Right cardiac atrium (tissue), 5 donors: ENCODE results near the gene MNT. TPM values are rescaled to one million over a fixed set of nuclear protein-coding genes. Genes with fewer than 3 reads are reported as not detected.

Source experiments
- ATAC-seq, 2 donors: fragments of 200-7000 bp; cut with Tn5 transposase; one replicate each; pipeline versions ENCODE4 v1.8.0 to v1.9.1; 2020; ENCODE audit warnings: moderate library complexity in 2 of 2, mild to moderate bottlenecking in 1 of 2
- DNase-seq, 3 donors: peaks; one replicate each; pipeline ENCODE4 v3.0.0-alpha.2; 2020
- H3K27ac ChIP-seq: one replicate; pipeline ENCODE4 v1.5.1; 2013; ENCODE audit warnings: mild to moderate bottlenecking, low read length, control low read depth, moderate library complexity
- H3K27me3 ChIP-seq: one replicate; pipeline ENCODE4 v1.6.1; 2013; ENCODE audit not compliant: control insufficient read depth, insufficient read depth
- H3K4me1 ChIP-seq: one replicate; pipeline ENCODE4 v1.6.1; 2013; ENCODE audit warnings: low read length; ENCODE audit not compliant: control insufficient read depth, insufficient read depth
- H3K4me3 ChIP-seq: one replicate; pipeline ENCODE4 v1.5.1; 2013; ENCODE audit warnings: low read length, control low read depth
- H3K9me3 ChIP-seq: one replicate; pipeline ENCODE4 v1.6.1; 2013; ENCODE audit warnings: low read length; ENCODE audit not compliant: control insufficient read depth
- WGBS: extraction: QIAGEN DNeasy Blood & Tissue Kit; methylation state at CpG from one replicate; pipeline ENCODE4 v1.1.7; 2013; 5-methylcytosine and 5-hydroxymethylcytosine counted together
- intact Hi-C, 4 donors: fragments of 100-400 bp; cut with DNase I; formaldehyde crosslinking; loops; one replicate each; pipeline versions ENCODE4 v1.11.0 to v1.14.0; 2022 to 2023
- polyA plus RNA-seq: library from polyadenylated mRNA; stranded (reverse); fragments of 200-250 nt; gene quantifications from one replicate; pipeline ENCODE4 v1.2.3, GENCODE V29; 2013
- total RNA-seq, 4 donors: library from RNA; stranded (reverse); fragmentation: NEBNext Ultra II Directional; extraction: Animal tissue kit (Norgen Biotek cat#: 25700); gene quantifications; one replicate each; pipeline ENCODE4 v1.2.1, GENCODE V29; 2021
- donor health status: healthy with polysubstance abuse.
- donor health status: DM: no; HTN: yes; CAD: no.
- donor health status: DM: no; HTN: no; CAD: no.
- donor health status: DM: no; HTN: yes; CAD: no; lungs with severe emphysema.
- donor health status: DM: yes; HTN: yes; CAD: no.

MNT gene
- total and polyA plus RNA-seq, 5 donors, result 6.8 to 11.8 (median 10.6) TPM

GRCh38 chr17:2400474-2400866, 390 bp downstream of the MNT start:
- no peak for ATAC-seq
- peak in 2 of 3 donors; percentile 84 to 86 for DNase-seq
- intact Hi-C loops, result no loop called here
- Histone ChIP-seq H3K27ac (peak overlapping the region; percentile 74), H3K4me3 (peak overlapping the region; percentile 77), H3K4me1 (peaks cover 19% of the 10 kb centered on the region), H3K27me3 (no peaks in the 10 kb centered on the region), H3K9me3 (no peaks in the 10 kb centered on the region)
- under 1% methylated on average over 43 of the region's 43 CpGs for WGBS

DNA sequence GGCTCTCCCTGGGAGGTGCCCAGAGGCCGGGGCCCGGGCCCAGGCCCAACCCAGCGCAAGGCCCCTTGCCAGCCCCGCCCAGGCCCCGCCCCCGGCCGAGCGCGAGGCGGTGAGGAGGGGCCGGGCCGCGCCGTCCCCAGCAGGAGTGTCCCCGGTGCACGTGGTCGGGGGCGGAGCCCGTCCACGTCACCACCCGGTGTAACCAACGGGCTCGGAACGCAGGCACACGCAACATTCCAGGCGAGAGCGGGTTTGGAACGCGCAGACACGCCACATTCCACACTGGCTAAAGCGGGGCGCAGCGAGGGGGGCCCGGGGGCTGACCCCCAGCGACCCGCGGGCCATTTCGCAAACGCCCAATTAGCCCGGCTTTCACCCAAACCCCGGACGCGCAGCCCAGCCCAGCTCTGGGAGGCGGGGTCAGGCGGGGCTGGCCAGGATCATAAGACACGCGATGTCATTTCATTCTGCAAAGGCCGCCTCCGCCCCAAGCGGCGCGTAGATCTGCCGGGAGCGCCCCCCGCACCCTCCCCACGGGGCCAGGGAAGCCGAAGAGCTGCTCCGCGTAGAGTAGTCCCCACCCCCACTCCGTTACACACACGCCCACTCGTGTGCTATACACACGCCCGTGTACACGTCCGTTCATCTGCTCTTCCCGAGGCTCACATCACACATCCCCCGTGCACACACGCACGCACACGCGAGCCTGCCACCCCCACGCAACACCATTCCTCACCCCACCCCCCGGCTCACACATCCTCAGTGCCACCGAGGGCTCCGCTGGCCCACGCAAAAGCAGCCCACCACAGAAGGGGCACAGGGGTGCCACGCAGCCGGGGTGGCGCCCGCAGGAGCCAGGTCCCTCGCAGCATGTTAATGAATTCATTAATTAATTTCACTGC, 1.0 kb downstream of the MNT start:
- WGBS, result under 1% methylated on average over 82 of the region's 82 CpGs
- H3K4me3 ChIP-seq, result peak overlapping the region; percentile 77
- DNase-seq (peak; percentile 97 to 99 (median 98)), ATAC-seq (peak; percentile 76 to 77)
- no peaks in the 10 kb centered on the region for H3K9me3 ChIP-seq
- intact Hi-C loops, result no loop called here
- H3K27ac ChIP-seq, result peak overlapping the region; percentile 98
- H3K27me3 ChIP-seq, result no peaks in the 10 kb centered on the region
- H3K4me1 ChIP-seq, result peaks cover 22% of the 10 kb centered on the region

GRCh38 chr17:2398655-2399571, 1.9 kb downstream of the MNT start:
- DNase-seq (peak; percentile 70 to 85 (median 81)), ATAC-seq (peak in 1 of 2 donors; percentile 5)
- Histone ChIP-seq H3K4me3 (peak overlapping the region; percentile 55), H3K9me3 (no peaks in the 10 kb centered on the region), H3K4me1 (peaks cover 24% of the 10 kb centered on the region), H3K27me3 (no peaks in the 10 kb centered on the region), H3K27ac (peak overlapping the region; percentile 98)
- intact Hi-C loops, result no loop called here
- 12% methylated on average over 55 of the region's 55 CpGs for WGBS

DNA sequence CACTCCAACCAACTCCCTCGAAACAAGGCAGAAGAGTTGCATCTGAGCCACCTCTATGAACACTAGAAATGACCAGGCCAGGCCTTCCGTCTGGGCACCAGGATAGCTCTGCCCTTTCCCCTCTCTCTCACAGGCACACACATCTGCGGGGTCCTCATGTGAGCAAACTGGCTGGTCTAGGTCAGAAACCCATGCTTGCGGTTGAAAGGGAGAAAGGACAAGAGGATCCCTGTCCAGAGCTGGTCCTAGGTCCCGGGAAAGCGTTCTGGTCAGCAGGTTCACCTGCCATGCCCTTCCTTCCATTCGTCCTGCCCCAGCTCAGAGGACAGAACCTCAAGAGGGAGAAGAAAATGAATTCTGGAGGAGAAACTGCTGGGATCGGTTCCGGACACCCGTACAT, 2.7 kb downstream of the MNT start:
- Histone ChIP-seq H3K4me3 (no peak overlapping the region), H3K27ac (peak overlapping the region; percentile 65), H3K9me3 (no peaks in the 10 kb centered on the region), H3K4me1 (peaks cover 24% of the 10 kb centered on the region), H3K27me3 (no peaks in the 10 kb centered on the region)
- DNase-seq (peak in 2 of 3 donors; percentile 5 to 15), ATAC-seq (no peak)
- WGBS, result 72% methylated on average over 10 of the region's 10 CpGs
- intact Hi-C loops, result no loop called here

DNA sequence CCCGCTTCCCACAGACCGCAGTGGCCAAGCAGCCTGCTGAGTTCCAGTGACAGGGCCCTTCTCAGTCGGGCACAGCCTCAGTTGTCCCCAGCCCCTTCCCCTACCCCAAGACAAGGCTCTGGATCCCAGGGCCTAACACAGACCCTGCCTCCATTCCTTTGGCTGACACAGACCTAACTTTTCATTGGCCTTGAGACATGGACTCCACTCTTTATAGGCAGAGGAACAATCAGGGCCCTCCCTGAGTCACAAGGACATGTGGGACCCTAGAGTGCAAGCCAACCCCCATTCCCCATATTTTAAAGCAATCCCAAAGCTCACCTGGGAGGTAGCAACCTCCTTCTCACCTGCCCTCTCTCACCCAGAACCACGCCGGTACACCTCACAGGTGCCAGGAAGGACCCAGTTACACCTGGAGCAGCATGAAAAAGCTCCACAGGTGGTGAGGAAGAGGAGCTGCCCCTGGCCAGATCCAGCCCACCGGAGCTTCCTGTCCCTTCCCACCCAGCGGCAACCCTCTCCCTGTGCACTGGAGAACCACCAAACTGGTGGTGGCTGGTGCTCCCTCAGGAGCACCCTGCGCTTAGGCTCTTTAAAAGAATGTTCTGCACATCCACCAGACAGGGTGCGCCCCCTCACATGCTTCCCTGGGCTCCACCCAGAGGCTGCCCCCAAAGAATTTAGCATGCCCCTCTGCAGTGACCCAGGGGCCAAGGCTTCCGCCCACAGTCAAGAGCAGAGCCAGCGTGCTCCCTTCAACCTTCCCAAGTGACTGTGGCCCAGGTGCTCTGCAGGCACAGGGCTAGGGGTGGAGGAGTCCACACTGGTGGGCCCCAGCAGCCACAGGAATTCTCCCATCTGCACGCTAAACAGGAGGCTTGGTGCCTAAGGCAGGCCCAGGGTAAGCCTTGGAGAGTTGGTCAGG, 3.4 kb downstream of the MNT start:
- peak overlapping the region; percentile 3 for H3K4me3 ChIP-seq
- DNase-seq (peak in 2 of 3 donors; percentile 21 to 61), ATAC-seq (no peak)
- peaks cover 23% of the 10 kb centered on the region for H3K4me1 ChIP-seq
- no peaks in the 10 kb centered on the region for H3K9me3 ChIP-seq
- intact Hi-C loops, result no loop called here
- no peaks in the 10 kb centered on the region for H3K27me3 ChIP-seq
- 68% methylated on average over 12 of the region's 12 CpGs for WGBS
- peak overlapping the region; percentile 65 for H3K27ac ChIP-seq

DNA sequence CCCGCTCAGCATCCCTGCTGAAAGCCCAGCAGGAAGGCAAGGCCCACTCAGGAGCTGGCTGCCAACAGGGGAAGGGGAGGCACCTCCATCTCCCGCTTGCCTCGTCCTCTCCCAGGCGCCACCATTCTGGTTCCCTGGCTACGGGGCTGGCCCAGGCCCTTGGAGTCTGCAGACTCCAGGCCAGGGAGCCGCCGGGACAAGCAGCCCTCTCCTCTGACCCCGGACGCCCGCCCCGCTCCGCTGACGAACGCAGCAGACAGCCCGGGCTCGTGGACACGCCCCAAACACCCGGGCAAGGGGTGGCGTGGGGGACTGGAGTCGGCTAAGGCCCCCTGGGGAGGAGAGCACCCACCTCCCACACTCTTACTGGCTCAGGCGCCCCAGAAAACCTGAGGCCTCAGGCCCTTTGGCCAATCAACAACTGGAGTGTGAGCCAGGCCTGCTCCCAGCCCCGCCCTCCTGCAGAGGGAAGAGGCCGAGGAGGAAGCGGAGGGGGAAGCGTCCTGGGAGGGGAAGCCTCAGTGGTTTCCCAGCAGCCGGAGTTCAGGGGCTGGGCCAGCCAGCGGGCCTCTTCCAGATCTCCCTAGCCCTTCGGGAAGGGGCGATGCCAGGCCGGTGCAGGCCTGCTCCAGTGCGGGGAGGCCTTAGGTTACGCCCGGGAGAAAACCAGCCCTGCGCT, 4.2 kb downstream of the MNT start:
- no peaks in the 10 kb centered on the region for H3K27me3 ChIP-seq
- ATAC-seq (peak; percentile 49 to 54), DNase-seq (peak; percentile 97 to 98 (median 97))
- no peaks in the 10 kb centered on the region for H3K9me3 ChIP-seq
- intact Hi-C loops, result no loop called here
- peak overlapping the region; percentile 3 for H3K4me3 ChIP-seq
- H3K4me1 ChIP-seq, result peaks cover 21% of the 10 kb centered on the region
- H3K27ac ChIP-seq, result peak overlapping the region; percentile 65
- WGBS, result 4% methylated on average over 34 of the region's 34 CpGs

- intact Hi-C loops, result no loop called here
These were observed 4.7 kb downstream of the MNT start for GRCh38 chr17:2396192-2396567.

GRCh38 chr17:2395258-2396181, 5.3 kb downstream of the MNT start:
- ATAC-seq (no peak), DNase-seq (peak in 2 of 3 donors; percentile 50 to 63)
- peaks cover 21% of the 10 kb centered on the region for H3K4me1 ChIP-seq
- no peaks in the 10 kb centered on the region for H3K9me3 ChIP-seq
- H3K27me3 ChIP-seq, result no peaks in the 10 kb centered on the region
- peak overlapping the region; percentile 65 for H3K27ac ChIP-seq
- no peak overlapping the region for H3K4me3 ChIP-seq
- intact Hi-C loops, result no loop called here
- 59% methylated on average over 28 of the region's 28 CpGs for WGBS

More at GRCh38 chr17:2396192-2396567, 4.7 kb downstream of the MNT start:
- Histone ChIP-seq H3K4me1 (peaks cover 21% of the 10 kb centered on the region), H3K27ac (peak overlapping the region; percentile 65), H3K9me3 (no peaks in the 10 kb centered on the region), H3K4me3 (peak overlapping the region; percentile 0), H3K27me3 (no peaks in the 10 kb centered on the region)
- ATAC-seq (no peak), DNase-seq (no peak)
- WGBS, result 36% methylated on average over 7 of the region's 7 CpGs

DNA sequence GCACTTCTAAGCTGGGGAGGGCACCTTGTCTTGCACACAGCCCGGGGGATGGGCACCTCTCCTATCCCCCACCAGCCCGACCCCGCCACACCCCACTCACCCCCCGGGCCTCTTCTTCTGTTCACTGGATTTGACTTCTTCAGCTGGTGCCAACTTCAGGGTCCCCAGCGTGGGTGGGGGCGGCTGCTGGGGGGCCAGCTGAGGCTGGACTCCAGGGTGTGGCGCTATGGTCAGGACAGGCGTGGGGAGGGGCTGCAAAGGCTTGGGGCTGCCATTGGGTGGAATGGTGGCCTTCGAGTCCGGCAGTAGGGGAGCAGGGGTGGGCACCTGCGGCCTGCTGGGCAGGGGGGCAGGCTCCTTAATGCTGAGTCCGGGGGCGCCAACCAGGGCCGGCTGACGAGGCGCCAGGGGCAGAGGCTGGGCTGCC, 6.1 kb downstream of the MNT start:
- ATAC-seq (no peak), DNase-seq (peak in 2 of 3 donors; percentile 44 to 64)
- Histone ChIP-seq H3K27ac (peak overlapping the region; percentile 22), H3K4me1 (peaks cover 21% of the 10 kb centered on the region), H3K9me3 (no peaks in the 10 kb centered on the region), H3K27me3 (no peaks in the 10 kb centered on the region), H3K4me3 (no peak overlapping the region)
- WGBS, result 85% methylated on average over 16 of the region's 16 CpGs
- intact Hi-C loops, result no loop called here
